AG04450 (cell line): ENCODE data around the gene TREX2. TPM values are rescaled to one million over a fixed set of nuclear protein-coding genes. Genes with fewer than 3 reads are reported as not detected.

Experiments used
- CTCF ChIA-PET: fragments of 300-600, 350-600 bp; formaldehyde crosslinking; extraction: SDS; loops from one replicate; lab custom pipeline; 2022; ENCODE audit warnings: antibody characterized with exemption, inconsistent platforms; lab: Charles Lee
- POLR2A ChIA-PET: fragments of 350-600 bp; formaldehyde crosslinking; extraction: SDS; loops from one replicate; lab custom pipeline; 2021; ENCODE audit warnings: antibody characterized with exemption, inconsistent platforms; lab: Yijun Ruan, JAX
- DNase-seq: peaks from one replicate; pipeline ENCODE4 v3.0.0-alpha.2; 2011; ENCODE audit warnings: low read depth, low spot score
- H3K27ac ChIP-seq: one replicate; pipeline ENCODE4 v1.5.1; 2012; ENCODE audit warnings: low read depth, low read length, control low read depth
- H3K27me3 ChIP-seq: one replicate; pipeline ENCODE4 v1.6.0; 2012; ENCODE audit warnings: low read length; ENCODE audit not compliant: control insufficient read depth, insufficient read depth
- H3K4me3 ChIP-seq: 2 replicates; pipeline ENCODE4 v1.5.1; 2011; ENCODE audit warnings: mild to moderate bottlenecking, low read depth, low read length, control low read depth
- H3K9me3 ChIP-seq: 2 replicates; pipeline ENCODE4 v1.5.1; 2012; ENCODE audit warnings: low read length; ENCODE audit not compliant: control insufficient read depth, insufficient read depth
- polyA plus RNA-seq: library from polyadenylated mRNA; depleted of rRNA; stranded (reverse); fragments of >200 nt; gene quantifications from 2 replicates; pipeline ENCODE4 v1.2.3, GENCODE V29; 2011
- TF ChIP-seq, protein P1 (sequence below): IDR thresholded peaks from 2 replicates; pipeline ENCODE4 v1.5.1; 2011; ENCODE audit warnings: low read depth, low read length, control low read depth, inconsistent platforms

The TREX2 gene
- polyA plus RNA-seq, 1 experiment: not detected

GRCh38 chrX:153410373-153410772 lies 35.5 kb downstream of the TREX2 start:
- H3K9me3 ChIP-seq: no peaks in the 10 kb centered on the region
- TF ChIP-seq, protein P1, sequence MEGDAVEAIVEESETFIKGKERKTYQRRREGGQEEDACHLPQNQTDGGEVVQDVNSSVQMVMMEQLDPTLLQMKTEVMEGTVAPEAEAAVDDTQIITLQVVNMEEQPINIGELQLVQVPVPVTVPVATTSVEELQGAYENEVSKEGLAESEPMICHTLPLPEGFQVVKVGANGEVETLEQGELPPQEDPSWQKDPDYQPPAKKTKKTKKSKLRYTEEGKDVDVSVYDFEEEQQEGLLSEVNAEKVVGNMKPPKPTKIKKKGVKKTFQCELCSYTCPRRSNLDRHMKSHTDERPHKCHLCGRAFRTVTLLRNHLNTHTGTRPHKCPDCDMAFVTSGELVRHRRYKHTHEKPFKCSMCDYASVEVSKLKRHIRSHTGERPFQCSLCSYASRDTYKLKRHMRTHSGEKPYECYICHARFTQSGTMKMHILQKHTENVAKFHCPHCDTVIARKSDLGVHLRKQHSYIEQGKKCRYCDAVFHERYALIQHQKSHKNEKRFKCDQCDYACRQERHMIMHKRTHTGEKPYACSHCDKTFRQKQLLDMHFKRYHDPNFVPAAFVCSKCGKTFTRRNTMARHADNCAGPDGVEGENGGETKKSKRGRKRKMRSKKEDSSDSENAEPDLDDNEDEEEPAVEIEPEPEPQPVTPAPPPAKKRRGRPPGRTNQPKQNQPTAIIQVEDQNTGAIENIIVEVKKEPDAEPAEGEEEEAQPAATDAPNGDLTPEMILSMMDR: no peak

DNA sequence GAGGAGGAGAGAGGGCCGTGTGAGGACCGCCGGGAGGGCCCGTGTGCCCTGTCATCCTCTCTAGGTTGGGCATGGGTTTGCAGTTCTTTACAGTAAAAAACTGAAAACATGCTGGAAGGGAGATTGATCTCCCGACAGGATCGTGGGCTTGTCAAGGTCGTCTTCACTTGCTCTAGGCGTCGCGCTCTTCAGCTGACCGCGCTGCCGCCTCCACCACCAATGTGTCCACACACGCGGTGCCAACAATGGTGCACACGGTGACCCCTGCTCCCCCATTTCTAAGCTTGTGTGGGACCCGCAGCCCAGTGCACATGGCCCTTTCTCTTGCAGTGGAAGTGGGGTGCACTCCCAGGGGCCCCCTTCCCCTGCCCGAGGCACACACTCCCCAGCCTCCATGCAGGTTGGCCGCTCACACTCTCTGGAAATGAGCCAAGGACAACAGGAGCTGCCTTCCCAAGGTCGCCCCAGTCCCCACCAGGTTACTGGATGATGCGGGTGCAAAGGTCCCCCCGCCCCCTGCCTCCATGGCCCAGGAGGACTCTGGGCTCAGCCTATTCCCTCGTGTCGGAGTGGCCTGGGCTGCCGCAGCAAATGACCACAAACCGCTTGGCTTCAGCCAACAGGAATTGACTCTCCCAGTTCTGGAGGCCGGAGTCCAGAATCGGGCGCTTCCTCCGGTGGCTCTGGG lies 36.3 kb downstream of the TREX2 start:
- Histone ChIP-seq H3K9me3 (no peaks in the 10 kb centered on the region), H3K27me3 (peaks cover 5% of the 10 kb centered on the region), H3K27ac (no peak overlapping the region), H3K4me3 (no peak overlapping the region)
- no peak for DNase-seq
- TF ChIP-seq, protein P1: no peak
- ChIA-PET POLR2A (no interaction called here), CTCF (no interaction called here)

More at GRCh38 chrX:153410373-153410772, 35.5 kb downstream of the TREX2 start:
- DNase-seq: no peak
- Histone ChIP-seq H3K27me3 (peaks cover 5% of the 10 kb centered on the region), H3K4me3 (no peak overlapping the region), H3K27ac (no peak overlapping the region)
- CTCF ChIA-PET: no interaction called here
- POLR2A ChIA-PET: no interaction called here

DNA sequence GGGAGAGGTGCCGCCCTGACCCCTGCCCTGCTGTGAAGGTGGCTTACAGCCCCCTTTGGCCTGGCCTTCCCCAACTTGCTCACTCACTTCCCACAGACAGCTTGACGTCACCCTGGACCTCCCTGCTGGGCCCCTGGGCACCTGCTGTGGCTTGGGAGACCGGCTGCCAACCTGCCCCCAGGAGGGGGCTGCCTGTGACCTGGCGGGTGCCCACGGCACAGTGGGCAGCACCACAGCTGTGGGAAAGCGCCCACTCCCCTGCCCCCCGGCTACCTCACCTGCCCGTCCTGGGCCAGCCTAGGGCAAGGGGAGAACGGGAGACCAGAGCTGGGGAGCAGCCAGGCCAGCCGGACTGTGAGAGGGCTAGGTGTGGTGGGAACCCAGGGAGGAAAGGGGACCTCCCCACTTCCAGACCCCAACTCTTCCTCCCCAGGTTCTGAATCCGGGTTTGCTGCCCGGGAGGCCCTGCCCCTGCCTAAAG lies 36.9 kb downstream of the TREX2 start:
- no peak for DNase-seq
- ChIA-PET CTCF (no interaction called here), POLR2A (no interaction called here)
- Histone ChIP-seq H3K4me3 (no peak overlapping the region), H3K27ac (no peak overlapping the region), H3K9me3 (no peaks in the 10 kb centered on the region), H3K27me3 (peaks cover 5% of the 10 kb centered on the region)
- TF ChIP-seq, protein P1: no peak

DNA sequence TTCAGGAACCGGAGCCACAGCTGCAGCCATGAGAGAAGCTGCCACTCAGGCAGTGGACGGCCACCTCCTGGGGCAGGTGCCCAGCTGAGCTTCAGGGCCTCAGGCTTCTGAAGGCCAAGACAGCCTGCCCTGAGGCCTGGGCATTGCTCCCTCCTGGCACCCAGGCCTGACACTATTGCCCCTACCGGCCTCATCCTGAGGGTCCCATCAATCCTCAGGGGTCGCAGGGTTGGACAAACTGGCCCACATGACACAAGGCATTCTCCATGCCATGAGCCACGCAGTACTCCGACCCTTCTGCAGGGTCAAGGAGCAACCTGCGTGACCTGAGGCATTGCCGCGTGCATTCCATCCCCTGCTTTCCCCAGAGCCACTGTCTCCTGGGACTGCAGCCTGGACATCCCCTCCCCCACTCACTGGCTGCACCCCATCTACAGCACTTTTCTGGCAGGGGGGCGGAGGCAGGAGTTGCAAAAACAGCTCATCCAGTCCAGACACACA lies 37.6 kb downstream of the TREX2 start:
- Histone ChIP-seq H3K4me3 (no peak overlapping the region), H3K9me3 (no peaks in the 10 kb centered on the region), H3K27me3 (peaks cover 5% of the 10 kb centered on the region), H3K27ac (no peak overlapping the region)
- TF ChIP-seq, protein P1: no peak
- DNase-seq: no peak
- ChIA-PET POLR2A (no interaction called here), CTCF (no interaction called here)

DNA sequence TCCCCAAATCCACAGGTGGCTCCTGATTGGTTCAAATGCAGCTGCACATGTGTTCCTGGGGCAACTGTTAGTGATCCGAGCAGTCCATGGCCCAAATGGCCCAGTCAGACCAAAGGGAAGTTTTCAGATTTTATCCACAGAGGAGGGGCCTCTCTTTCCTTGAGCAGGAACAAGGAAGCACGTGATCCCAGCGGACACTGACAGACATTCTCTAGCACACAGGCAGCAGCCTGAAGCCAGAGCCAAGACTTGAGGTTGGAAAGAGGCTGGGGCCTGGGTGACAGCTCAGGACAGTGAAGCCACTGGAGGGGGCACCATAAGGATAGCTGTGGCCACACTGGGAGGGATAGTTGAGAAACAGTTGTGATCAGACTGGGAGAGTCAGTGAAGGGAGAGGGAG lies 38.1 kb downstream of the TREX2 start:
- ChIA-PET CTCF (no interaction called here), POLR2A (no interaction called here)
- no peaks in the 10 kb centered on the region for H3K9me3 ChIP-seq
- no peak overlapping the region for H3K27ac ChIP-seq
- no peak for DNase-seq
- H3K4me3 ChIP-seq: no peak overlapping the region
- peaks cover 5% of the 10 kb centered on the region for H3K27me3 ChIP-seq
- TF ChIP-seq, protein P1: no peak
